Liver (tissue), 3 donors: ENCODE data around the gene ATXN7L1.

ENCODE experiments used
- ATF3 ChIP-seq: IDR thresholded peaks from 2 replicates; pipeline ENCODE4 v1.6.1; 2016; ENCODE audit warnings: antibody characterized with exemption
- JUND ChIP-seq, 2 donors: IDR thresholded peaks; 2 replicates each; pipeline ENCODE4 v1.6.1; 2016; ENCODE audit warnings: antibody characterized with exemption in 2 of 2
- NR2F2 ChIP-seq: IDR thresholded peaks from 2 replicates; pipeline ENCODE4 v1.6.1; 2016; ENCODE audit warnings: antibody characterized with exemption
- RAD21 ChIP-seq, 2 donors: IDR thresholded peaks; 2 replicates each; pipeline ENCODE4 v1.6.1; 2016; ENCODE audit warnings: antibody characterized with exemption in 2 of 2, mild to moderate bottlenecking in 2 of 2
- RXRA ChIP-seq, 2 donors: IDR thresholded peaks; 2 replicates each; pipeline ENCODE4 v1.6.1; 2017 to 2018; ENCODE audit warnings: antibody characterized with exemption in 2 of 2, mild to moderate bottlenecking in 1 of 2
- YY1 ChIP-seq: IDR thresholded peaks from 2 replicates; pipeline ENCODE4 v1.6.1; 2016; ENCODE audit warnings: antibody characterized with exemption, mild to moderate bottlenecking
- TF ChIP-seq, protein P1 (sequence below): fragments of 150-350 bp; IDR thresholded peaks from 2 replicates; pipeline ENCODE4 v1.5.1; 2017; ENCODE audit warnings: improper control_type of control experiment, low read depth, low read length; ENCODE audit not compliant: missing input control
- TF ChIP-seq, protein P2 (sequence below): IDR thresholded peaks from 2 replicates; pipeline ENCODE4 v1.6.1; 2016; ENCODE audit warnings: antibody characterized with exemption
- donor health status: healthy.
- donor health status: healthy.

- TF ChIP-seq, protein P1, sequence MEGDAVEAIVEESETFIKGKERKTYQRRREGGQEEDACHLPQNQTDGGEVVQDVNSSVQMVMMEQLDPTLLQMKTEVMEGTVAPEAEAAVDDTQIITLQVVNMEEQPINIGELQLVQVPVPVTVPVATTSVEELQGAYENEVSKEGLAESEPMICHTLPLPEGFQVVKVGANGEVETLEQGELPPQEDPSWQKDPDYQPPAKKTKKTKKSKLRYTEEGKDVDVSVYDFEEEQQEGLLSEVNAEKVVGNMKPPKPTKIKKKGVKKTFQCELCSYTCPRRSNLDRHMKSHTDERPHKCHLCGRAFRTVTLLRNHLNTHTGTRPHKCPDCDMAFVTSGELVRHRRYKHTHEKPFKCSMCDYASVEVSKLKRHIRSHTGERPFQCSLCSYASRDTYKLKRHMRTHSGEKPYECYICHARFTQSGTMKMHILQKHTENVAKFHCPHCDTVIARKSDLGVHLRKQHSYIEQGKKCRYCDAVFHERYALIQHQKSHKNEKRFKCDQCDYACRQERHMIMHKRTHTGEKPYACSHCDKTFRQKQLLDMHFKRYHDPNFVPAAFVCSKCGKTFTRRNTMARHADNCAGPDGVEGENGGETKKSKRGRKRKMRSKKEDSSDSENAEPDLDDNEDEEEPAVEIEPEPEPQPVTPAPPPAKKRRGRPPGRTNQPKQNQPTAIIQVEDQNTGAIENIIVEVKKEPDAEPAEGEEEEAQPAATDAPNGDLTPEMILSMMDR, result no peak
- TF ChIP-seq, protein P2, sequence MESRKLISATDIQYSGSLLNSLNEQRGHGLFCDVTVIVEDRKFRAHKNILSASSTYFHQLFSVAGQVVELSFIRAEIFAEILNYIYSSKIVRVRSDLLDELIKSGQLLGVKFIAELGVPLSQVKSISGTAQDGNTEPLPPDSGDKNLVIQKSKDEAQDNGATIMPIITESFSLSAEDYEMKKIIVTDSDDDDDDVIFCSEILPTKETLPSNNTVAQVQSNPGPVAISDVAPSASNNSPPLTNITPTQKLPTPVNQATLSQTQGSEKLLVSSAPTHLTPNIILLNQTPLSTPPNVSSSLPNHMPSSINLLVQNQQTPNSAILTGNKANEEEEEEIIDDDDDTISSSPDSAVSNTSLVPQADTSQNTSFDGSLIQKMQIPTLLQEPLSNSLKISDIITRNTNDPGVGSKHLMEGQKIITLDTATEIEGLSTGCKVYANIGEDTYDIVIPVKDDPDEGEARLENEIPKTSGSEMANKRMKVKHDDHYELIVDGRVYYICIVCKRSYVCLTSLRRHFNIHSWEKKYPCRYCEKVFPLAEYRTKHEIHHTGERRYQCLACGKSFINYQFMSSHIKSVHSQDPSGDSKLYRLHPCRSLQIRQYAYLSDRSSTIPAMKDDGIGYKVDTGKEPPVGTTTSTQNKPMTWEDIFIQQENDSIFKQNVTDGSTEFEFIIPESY, result no peak
- TF ChIP-seq RAD21 (IDR thresholded peaks at IDR 0.05), result peak in 1 of 2 donors; percentile 11
- no peak for TF ChIP-seq NR2F2
- TF ChIP-seq RXRA (IDR thresholded peaks at IDR 0.05), result no peak
- no peak for TF ChIP-seq YY1
- TF ChIP-seq ATF3, result no peak
- no peak for TF ChIP-seq JUND (IDR thresholded peaks at IDR 0.05)
Measured at GRCh38 chr7:105745681-105746330, 130.6 kb downstream of the ATXN7L1 start.
